Measurements from ENCODE around the gene SCGB3A2.

DNA sequence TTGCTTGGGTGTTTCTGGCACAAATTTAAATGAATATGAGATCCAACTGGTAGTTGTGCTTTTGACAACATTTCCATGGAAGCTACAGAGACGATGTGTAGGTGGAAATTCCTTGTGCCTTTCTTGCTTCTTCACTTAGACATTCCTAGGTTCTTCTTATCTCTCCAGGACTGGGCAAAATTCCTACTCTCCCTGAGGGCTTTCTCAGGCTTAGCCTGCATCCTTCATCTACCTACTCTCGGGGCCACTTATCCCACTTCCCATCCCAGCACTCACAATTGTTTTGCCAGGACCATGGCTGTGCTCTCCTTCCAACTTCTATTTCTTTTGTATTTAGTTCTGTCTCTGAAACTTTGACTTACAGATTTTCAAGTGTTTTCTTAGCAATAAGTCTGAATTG lies 29.3 kb upstream of the SCGB3A2 start:
- TF ChIP-seq EZH2 (IDR thresholded peaks at IDR 0.05; ENCODE audit: borderline replicate concordance) (no peak), EZH2phosphoT487 (IDR thresholded peaks at IDR 0.05; ENCODE audit: low read depth, severe bottlenecking, unreplicated experiment) (no peak)
- TF ChIP-seq, protein P1, sequence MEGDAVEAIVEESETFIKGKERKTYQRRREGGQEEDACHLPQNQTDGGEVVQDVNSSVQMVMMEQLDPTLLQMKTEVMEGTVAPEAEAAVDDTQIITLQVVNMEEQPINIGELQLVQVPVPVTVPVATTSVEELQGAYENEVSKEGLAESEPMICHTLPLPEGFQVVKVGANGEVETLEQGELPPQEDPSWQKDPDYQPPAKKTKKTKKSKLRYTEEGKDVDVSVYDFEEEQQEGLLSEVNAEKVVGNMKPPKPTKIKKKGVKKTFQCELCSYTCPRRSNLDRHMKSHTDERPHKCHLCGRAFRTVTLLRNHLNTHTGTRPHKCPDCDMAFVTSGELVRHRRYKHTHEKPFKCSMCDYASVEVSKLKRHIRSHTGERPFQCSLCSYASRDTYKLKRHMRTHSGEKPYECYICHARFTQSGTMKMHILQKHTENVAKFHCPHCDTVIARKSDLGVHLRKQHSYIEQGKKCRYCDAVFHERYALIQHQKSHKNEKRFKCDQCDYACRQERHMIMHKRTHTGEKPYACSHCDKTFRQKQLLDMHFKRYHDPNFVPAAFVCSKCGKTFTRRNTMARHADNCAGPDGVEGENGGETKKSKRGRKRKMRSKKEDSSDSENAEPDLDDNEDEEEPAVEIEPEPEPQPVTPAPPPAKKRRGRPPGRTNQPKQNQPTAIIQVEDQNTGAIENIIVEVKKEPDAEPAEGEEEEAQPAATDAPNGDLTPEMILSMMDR (IDR thresholded peaks at IDR 0.05; ENCODE audit: poor library complexity) = no peak

Measured in hepatocyte (in vitro differentiated cells).